LoVo (cell line): ENCODE results near the gene SLC46A2.

Experiments used
- DNase-seq: peaks from one replicate; pipeline ENCODE4 v3.0.0-alpha.2; 2016; ENCODE audit warnings: low spot score

Gene SLC46A2

GRCh38 chr9:112890106-112891081 lies at the start of gene SLC46A2:
TSS of gene SLC46A2 (minus strand) at chr9:112890876. CDS start at chr9:112890681, 195 bp downstream.
- no peak for DNase-seq

GRCh38 chr9:112939418-112939817 lies 48.7 kb upstream of the SLC46A2 start:
- DNase-seq = no peak

GRCh38 chr9:112933696-112934095 lies 43.0 kb upstream of the SLC46A2 start:
- no peak for DNase-seq

GRCh38 chr9:112925058-112925641 lies 34.5 kb upstream of the SLC46A2 start:
- DNase-seq = peak; percentile 50

GRCh38 chr9:112921549-112921948 lies 30.9 kb upstream of the SLC46A2 start:
- DNase-seq = peak; percentile 23

- no peak for DNase-seq
Measured at GRCh38 chr9:112917987-112918362, 27.3 kb upstream of the SLC46A2 start.

GRCh38 chr9:112917047-112917986 lies 26.6 kb upstream of the SLC46A2 start:
- peak; percentile 63 for DNase-seq

- no peak for DNase-seq
Measured at GRCh38 chr9:112914524-112914923, 23.8 kb upstream of the SLC46A2 start.

- DNase-seq = no peak
Measured at GRCh38 chr9:112913326-112913725, 22.6 kb upstream of the SLC46A2 start.

GRCh38 chr9:112912636-112913035 lies 22.0 kb upstream of the SLC46A2 start:
- no peak for DNase-seq

- no peak for DNase-seq
Measured at GRCh38 chr9:112911736-112912135, 21.1 kb upstream of the SLC46A2 start.

- DNase-seq = no peak
Measured at GRCh38 chr9:112905084-112905483, 14.4 kb upstream of the SLC46A2 start.

- DNase-seq = no peak
Measured at GRCh38 chr9:112900901-112901300, 10.2 kb upstream of the SLC46A2 start.

- DNase-seq = no peak
Measured at GRCh38 chr9:112900488-112900887, 9.8 kb upstream of the SLC46A2 start.

- DNase-seq = no peak
Measured at GRCh38 chr9:112898872-112899311, 8.2 kb upstream of the SLC46A2 start.

GRCh38 chr9:112896131-112896530 lies 5.5 kb upstream of the SLC46A2 start:
- no peak for DNase-seq

GRCh38 chr9:112894699-112895098 lies 4.0 kb upstream of the SLC46A2 start:
- no peak for DNase-seq

GRCh38 chr9:112894041-112894440 lies 3.4 kb upstream of the SLC46A2 start:
- DNase-seq = no peak

GRCh38 chr9:112892981-112893380 lies 2.3 kb upstream of the SLC46A2 start:
- no peak for DNase-seq

GRCh38 chr9:112891521-112891920 lies 845 bp upstream of the SLC46A2 start:
- no peak for DNase-seq

GRCh38 chr9:112887381-112887780 lies 3.3 kb downstream of the SLC46A2 start:
- DNase-seq = no peak

GRCh38 chr9:112886351-112886750 lies 4.3 kb downstream of the SLC46A2 start:
- no peak for DNase-seq
